GM12864 (cell line): ENCODE data around the gene CDC42EP4.
"Not testable (repeated sequence)": the region's sequence is repeated elsewhere in the genome, so short reads cannot be mapped to it uniquely, and the experiment has no call there.

Experiments used
- DNase-seq: peaks from one replicate; pipeline ENCODE4 v3.0.0-alpha.2; 2011; ENCODE audit warnings: low read depth
- H3K4me3 ChIP-seq: 2 replicates; pipeline ENCODE4 v1.5.1; 2011; ENCODE audit warnings: mild to moderate bottlenecking, low read depth, low read length, control low read depth
- CTCF ChIP-seq: IDR thresholded peaks from 2 replicates; pipeline ENCODE4 v1.5.1; 2011; ENCODE audit warnings: low read depth, mild to moderate bottlenecking, moderate library complexity, low read length, control low read depth, inconsistent platforms; ENCODE audit errors: missing control alignments

Gene CDC42EP4

GRCh38 chr17:73268582-73269328 lies 43.0 kb downstream of the CDC42EP4 start:
- DNase-seq = no peak
- TF ChIP-seq CTCF = no peak
- H3K4me3 ChIP-seq = no peak overlapping the region

DNA sequence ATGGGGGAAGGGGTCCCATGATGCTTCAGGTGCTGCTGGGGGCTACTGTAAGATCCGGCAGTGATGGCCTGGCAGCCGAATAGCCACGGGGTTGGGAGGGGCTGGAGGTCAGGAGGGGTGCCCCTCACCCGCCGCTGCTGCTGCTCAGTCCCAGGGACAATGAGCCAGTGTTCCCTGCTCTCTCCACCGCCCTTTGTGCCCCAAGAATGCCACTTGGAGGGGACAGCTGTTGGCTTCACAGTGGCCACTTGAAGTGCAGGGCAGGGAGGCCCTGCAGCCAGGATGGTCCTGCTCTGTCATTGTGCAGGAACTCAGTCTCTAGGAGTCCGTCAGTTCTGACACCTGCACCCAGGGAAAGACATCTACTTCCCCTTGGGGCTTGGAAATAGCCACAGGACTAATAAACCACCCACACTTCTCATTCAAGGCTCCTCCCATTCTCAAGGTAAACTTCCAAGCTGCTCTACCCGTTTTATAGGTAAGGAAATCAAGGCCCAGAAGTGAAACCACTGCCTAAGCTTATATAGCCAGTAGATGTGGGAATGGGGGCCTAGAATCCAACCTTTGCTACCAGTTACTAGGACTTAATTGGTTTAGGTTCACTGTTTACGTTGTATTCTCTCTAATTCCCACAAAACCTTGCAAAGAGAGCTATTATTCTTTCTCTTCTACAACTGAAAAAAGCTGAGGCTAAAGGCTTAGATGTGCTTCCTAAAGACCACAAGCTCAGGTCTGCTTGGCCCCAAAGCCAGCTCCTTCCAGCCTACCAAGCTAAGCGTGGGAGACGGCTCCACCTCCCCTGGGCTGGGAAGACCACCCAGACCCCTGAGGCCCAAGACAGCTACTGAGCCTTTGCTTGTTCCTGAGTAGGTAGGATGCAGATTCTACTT lies 43.9 kb downstream of the CDC42EP4 start:
- no peak for DNase-seq
- no peak overlapping the region for H3K4me3 ChIP-seq
- TF ChIP-seq CTCF = no peak

- DNase-seq = no peak
- no peak for TF ChIP-seq CTCF
- no peak overlapping the region for H3K4me3 ChIP-seq
Measured at GRCh38 chr17:73266796-73267195, 45.0 kb downstream of the CDC42EP4 start.

- TF ChIP-seq CTCF = no peak
- DNase-seq = no peak
- no peak overlapping the region for H3K4me3 ChIP-seq
Measured at GRCh38 chr17:73265646-73266640, 45.9 kb downstream of the CDC42EP4 start.

- DNase-seq, H3K4me3 ChIP-seq: not testable (repeated sequence)
Measured at GRCh38 chr17:73264448-73264847, 47.4 kb downstream of the CDC42EP4 start.

DNA sequence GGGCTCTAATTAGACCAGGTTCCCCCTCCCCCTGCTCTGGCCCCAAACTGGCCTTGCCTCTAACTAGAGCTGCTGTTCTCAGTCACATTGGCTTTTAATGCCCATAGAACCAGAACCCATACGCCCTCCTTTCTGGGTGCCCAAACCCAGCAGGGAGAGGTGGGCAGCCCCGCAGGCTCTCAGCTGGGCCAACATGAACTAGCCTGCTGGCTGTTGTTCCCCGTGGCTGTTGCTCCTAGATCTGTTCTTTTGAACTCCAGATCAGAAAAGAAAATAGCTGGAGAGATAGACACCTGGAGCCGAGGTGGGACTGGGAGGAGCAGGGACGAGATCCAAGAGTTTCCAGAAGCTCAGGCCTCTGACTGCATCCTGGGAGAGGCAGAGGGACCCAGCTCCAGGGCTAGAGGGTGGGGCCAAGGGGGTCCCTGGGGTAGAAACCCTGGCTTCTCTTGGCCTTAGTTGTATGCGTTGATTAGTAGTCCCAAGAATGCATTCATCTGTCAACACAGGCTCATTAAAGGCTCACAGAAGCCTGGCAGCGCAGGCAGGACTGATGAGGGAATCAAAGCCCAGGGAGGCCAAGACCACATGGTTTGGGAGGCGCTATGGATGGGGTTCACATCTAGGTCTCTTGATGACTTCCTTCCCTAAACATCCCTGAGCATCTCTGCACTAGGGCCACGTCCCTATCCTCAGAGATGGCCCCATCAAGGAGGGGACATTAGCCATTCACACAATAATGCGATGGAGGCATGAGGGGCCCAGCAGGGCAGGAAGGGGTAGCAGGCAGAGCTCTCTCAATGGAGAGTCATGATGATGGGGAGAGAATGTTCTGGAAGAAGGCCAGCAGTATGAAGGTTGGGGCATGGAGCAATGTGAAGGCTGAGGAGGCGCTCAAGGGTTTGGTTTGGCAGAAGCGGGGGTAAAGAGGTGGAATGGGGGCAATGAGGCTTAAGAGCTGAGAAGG lies 48.8 kb downstream of the CDC42EP4 start:
- DNase-seq = no peak
- no peak for TF ChIP-seq CTCF
- H3K4me3 ChIP-seq = no peak overlapping the region
